GM19238 (cell line): ENCODE measurements around the gene CAMK1D.
"Not testable (repeated sequence)": the region's sequence is repeated elsewhere in the genome, so short reads cannot be mapped to it uniquely, and the experiment has no call there.

Experiments used
- DNase-seq: peaks from one replicate; pipeline ENCODE4 v3.0.0; 2011; ENCODE audit warnings: low spot score; ENCODE audit not compliant: insufficient read length

The CAMK1D gene

GRCh38 chr10:12428447-12429135 lies 79.2 kb downstream of the CAMK1D start:
- no peak for DNase-seq

DNA sequence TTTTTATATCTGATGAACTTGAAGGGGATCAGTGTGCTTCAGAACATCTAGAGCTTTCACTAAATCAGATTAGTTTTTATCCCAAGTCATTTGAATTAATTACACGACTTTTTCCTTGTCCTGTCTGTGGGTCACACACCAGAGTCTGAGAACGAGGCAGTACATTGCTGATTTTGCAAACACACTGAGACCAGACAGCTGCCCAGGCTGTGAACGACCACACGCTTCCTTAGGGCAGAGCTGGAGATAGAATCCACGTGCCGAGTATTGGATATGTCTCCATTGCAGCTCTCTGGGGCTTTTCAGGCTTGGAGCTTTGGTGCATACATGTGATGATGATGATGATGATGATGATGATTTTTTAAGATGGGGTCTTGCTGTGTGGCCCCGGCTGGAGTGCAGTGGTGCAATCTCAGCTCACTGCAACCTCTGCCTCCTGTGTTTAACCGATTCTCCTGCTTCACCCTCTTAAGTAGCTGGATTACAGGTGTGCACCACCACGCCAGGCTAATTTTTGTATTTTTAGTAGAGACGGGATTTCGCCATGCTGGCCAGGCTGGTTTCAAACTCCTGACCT lies 81.1 kb downstream of the CAMK1D start:
- no peak for DNase-seq

- DNase-seq, result no peak
Observed at GRCh38 chr10:12431151-12432101, 82.1 kb downstream of the CAMK1D start.

DNA sequence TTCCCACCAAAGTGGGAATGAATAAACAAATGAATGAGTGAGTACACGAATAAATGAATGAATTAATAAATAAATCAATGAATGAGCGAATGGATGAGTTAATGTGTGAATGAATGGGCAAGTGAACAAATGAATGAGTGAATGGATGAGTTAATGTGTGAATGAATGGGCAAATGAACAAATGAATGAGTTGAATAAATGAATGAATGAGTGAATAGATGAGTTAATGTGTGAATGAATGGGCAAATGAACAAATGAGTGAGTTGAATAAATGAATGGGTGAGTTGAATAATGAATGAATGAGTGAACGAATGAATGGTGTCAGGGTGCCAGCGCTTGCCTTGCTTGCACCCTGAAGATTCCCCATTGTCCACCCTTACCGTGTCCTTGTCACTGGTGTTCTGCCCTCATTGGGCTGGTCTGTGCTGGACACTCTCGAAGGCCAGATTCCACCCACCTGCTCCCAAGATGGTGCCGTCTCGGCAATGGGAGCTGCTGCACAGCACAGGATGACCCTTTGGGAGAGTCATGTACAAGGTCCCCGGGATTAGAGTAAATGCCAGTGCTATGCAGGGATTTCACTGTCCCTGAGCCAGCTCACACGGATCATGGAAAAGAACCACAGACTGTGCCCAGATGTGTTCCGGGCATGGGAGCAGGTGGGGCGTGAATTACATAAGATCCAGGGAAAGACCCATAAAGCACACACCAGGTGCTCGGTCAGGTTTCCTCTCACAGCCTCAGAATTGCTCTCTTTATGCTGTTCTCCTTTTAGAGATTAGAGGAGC lies 83.2 kb downstream of the CAMK1D start:
- DNase-seq, result no peak

- DNase-seq, result no peak
Observed at GRCh38 chr10:12434277-12434676, 84.9 kb downstream of the CAMK1D start.

DNA sequence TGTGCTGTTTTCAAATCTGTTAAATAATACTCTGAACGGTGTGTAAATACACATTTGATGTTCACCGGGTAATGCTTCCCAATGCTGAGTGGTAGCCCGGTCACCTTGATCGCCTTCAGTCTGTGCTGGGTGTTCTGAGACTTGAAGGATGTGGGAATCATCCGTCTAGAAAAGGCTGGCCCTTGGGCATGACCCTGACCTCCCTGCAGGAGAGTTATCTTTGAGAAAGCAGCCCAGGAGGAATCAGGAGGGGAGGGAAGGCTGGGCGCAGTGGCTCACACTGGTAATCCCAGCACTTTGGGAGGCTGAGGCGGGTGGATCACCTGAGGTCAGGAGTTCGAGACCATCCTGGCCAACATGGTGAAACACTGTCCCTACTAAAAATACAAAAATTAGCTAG lies 85.3 kb downstream of the CAMK1D start:
- DNase-seq, result not testable (repeated sequence)

- no peak for DNase-seq
Observed at GRCh38 chr10:12435348-12435747, 86.0 kb downstream of the CAMK1D start.

DNA sequence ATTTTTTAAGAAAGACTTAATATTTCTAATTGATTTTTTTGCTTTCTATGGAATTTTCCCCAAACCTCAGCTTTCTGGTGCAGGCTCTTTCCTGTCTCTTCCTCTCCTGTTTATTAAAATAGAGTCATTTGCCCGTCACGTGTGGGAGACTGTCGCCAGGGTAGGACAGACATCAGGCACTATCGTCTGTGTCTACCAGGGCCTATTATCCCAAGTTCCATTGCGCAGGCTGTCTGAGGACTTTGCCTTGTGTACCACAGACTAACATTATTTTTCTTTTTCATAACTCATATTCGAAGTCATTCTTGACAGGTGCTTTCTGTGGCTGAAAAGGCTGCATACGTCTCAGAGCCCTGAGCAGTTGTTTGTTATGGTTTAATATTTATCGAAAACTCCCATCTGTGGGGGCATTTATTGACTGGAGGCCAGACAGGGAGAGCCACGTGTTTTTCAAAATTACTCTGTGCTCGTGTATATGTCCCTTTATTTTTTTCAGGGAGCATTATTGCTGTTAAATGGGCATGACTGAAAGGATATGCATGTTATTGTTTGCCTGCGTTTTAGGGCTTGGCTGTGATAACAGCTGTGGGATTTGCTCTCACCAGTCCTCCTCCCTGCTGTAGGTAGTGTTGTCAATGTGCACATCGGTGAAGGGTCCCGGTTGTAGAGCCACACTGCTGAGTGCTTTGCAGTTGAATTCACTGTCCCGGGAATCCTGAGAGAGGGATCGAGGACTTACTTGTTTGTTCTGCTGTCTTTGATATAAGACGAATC lies 89.8 kb downstream of the CAMK1D start:
- DNase-seq, result no peak

DNA sequence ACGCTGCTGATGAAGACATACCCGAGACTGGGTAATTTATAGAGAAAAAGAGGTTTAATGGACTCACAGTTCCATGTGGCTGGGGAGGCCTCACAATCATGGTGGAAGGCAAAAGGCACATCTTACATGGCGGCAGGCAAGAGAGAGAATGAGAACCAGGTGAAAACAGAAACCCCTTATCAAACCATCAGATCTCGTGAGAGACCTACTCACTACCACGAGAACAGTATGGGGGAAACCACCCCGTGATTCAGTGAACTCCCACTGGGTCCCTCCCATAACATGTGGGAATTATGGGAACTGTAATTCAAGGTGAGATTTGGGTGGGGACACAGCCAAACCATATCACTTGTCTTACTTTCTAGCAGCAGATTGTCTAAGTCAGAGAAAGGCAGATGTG lies 90.4 kb downstream of the CAMK1D start:
- DNase-seq, result not testable (repeated sequence)

DNA sequence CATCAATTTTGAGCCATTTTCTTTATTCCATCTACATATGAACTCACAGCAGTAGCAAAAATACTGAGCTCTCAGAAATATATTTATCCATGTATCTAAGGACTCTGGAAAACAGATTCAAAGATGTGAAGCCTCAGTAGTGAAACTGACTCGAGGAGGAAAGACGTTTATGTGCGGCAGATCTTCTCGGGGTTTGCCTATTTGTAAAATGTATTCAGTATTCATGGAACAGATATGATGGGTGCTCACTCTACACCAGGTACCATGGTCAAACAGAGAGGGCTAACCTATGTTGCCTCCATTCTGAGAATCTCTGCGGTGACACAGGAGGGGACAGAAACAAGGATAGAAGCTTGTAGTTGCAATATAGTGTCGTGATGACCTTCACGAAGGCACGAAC lies 93.7 kb downstream of the CAMK1D start:
- no peak for DNase-seq

DNA sequence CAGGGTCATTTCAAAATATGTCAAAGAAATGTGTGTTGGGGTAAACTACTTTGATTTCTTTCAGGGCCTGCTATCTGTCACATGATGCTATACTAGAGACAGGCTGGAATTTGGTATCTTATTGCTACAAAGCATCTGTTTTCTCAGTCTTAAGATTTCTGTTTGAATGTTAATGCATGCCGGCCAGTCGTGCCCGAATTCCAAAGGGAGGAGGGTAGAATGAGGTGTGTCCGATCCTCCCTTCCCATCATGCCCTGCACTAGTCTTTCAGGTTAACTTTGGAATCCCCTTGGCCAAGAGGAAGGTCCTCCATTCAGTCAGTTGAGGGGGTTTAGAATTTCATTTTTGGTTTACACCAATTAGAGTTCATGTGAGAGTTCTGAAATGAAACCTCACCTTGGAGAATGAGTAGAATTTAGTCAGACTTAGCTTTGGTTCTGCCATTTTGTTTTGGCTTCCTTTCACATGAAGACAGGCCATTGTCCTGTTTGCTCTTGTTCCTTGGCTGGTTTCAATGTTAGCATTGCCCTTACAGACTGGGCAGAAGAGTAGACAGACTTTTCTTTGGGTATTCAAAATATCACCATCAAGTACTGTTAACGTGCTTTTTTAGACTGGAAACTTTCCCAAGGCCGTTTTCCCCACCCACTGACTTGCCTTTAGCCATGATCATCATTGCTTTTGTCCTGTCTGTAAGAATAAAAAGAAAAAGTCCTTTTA lies 95.8 kb downstream of the CAMK1D start:
- DNase-seq, result no peak

DNA sequence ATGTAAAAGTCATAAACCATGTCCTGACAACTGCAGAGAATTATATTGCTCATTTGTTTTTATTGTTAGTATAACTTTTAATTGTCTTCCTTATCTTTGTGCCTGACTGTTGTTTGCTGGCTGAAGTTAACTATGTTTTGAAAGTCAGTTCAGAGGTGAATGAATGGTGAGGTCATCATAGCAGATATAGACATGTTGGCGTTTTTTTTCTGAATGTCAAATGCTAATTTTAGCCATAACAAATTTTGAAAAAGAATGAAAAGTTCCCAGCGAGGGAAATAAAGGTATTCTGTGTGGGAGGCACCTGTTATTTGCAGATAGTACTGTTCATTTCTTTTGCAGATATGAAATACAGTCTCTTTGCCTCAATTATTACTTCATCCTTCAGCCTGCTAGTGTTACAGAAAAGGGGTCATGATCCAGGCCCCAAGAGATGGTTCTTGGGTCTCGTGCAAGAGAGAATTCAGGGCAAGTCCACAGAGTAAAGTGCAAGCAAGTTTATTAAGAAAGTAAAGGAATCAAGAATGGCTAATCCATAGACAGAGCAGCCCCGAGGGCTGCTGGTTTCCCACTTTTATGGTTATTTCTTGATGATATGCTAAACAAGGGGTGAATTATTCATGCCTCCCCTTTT lies 96.5 kb downstream of the CAMK1D start:
- DNase-seq, result no peak

- no peak for DNase-seq
Observed at GRCh38 chr10:12448340-12448728, 99.0 kb downstream of the CAMK1D start.

- peak; percentile 30 for DNase-seq
Observed at GRCh38 chr10:12448729-12449391, 99.5 kb downstream of the CAMK1D start.

GRCh38 chr10:12455318-12455717 lies 106.0 kb downstream of the CAMK1D start:
- no peak for DNase-seq

- no peak for DNase-seq
Observed at GRCh38 chr10:12455766-12456165, 106.4 kb downstream of the CAMK1D start.

DNA sequence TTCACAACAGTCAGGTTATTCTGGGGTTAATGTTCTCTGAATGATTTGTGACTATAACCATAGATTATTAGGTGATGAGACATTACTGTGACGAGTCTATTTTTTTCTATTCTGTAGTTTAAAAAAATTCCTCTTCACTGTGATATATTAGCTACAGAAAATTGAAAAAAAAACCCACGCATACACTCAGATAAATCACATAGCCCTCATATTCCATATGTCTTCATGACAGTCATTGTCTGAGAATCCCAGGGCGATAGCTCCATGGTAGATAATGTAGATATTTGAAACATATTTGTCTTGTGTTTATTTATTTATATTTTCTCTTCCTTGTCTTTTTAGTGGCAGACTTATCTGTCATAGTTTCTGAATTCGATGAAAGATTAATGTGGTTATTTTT lies 110.0 kb downstream of the CAMK1D start:
- no peak for DNase-seq

GRCh38 chr10:12459762-12460161 lies 110.4 kb downstream of the CAMK1D start:
- no peak for DNase-seq

DNA sequence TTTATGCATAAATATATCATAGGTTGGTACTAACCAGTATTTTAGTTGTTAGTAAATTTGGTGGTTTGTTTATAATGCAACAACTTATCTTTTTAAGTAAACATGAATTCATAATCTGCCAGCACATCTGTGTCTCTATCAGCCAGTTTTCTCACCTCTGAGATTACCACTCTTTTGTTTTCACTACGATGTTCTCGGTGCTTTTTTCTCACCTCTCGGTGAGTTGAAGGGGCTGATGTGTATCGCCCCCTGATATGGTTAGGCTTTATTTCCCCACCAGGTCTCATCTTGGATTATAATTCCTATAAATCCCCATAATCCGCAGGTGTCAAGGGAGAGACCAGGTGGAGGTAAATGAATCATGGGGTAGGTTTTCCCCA lies 114.1 kb downstream of the CAMK1D start:
- DNase-seq, result no peak
